Upper lobe of left lung (tissue), 6 donors: ENCODE results near the gene CELSR1. TPM values are rescaled to one million over a fixed set of nuclear protein-coding genes. Genes with fewer than 3 reads are reported as not detected.
A peak's percentile ranks its signal among the peaks of the same experiment; 100 is the strongest.

Experiments
- ATAC-seq, 2 donors: fragments of 200-7000 bp; cut with Tn5 transposase; one replicate each; pipeline ENCODE4 v1.9.1; 2022; ENCODE audit warnings: mild to moderate bottlenecking in 2 of 2, moderate library complexity in 2 of 2; ENCODE audit not compliant: low FRiP score in 2 of 2
- DNase-seq, 2 donors: peaks; one replicate each; pipeline ENCODE4 v3.0.0-alpha.2; 2019 to 2020
- H3K27ac ChIP-seq, 4 donors: fragments of 200-600 bp; sonication (generic); one replicate each; pipeline ENCODE4 v1.5.1; 2016 to 2019
- H3K27me3 ChIP-seq, 4 donors: fragments of 200-600 bp; sonication (generic); one replicate each; pipeline ENCODE4 v1.5.1; 2017 to 2019
- H3K36me3 ChIP-seq, 4 donors: fragments of 200-600 bp; sonication (generic); one replicate each; pipeline ENCODE4 v1.5.1; 2016 to 2019
- H3K4me1 ChIP-seq, 4 donors: fragments of 200-600 bp; sonication (generic); one replicate each; pipeline ENCODE4 v1.5.1; 2018 to 2019
- H3K4me3 ChIP-seq, 4 donors: fragments of 200-600 bp; sonication (generic); one replicate each; pipeline ENCODE4 v1.5.1; 2017 to 2019; ENCODE audit warnings: mild to moderate bottlenecking in 2 of 4, moderate library complexity in 1 of 4
- H3K9me3 ChIP-seq, 4 donors: fragments of 200-600 bp; sonication (generic); one replicate each; pipeline ENCODE4 v1.5.1; 2018 to 2019
- EP300 ChIP-seq, 4 donors: sonication (generic); formaldehyde crosslinking; IDR thresholded peaks; one replicate each; pipeline ENCODE4 v1.5.1; 2017; ENCODE audit warnings: antibody characterized with exemption in 4 of 4, control low read depth in 2 of 4
- POLR2A ChIP-seq, 4 donors: fragments of 450-650 bp; IDR thresholded peaks; one replicate each; pipeline ENCODE4 v1.5.1; 2016 to 2017; ENCODE audit warnings: antibody characterized with exemption in 4 of 4, mild to moderate bottlenecking in 2 of 4
- POLR2AphosphoS5 ChIP-seq, 2 donors: sonication (generic); formaldehyde crosslinking; IDR thresholded peaks; one replicate each; pipeline ENCODE4 v1.5.1; 2017; ENCODE audit warnings: antibody characterized with exemption in 2 of 2
- WGBS, 2 donors: methylation state at CpG; one replicate each; pipeline ENCODE4 v1.1.5; 2017 to 2018; 5-methylcytosine and 5-hydroxymethylcytosine counted together
- total RNA-seq, 6 donors: library from RNA; depleted of rRNA in 4 of 6; stranded (reverse); fragments of >200 nt in 4 of 6; gene quantifications; one replicate each; pipeline versions ENCODE4 v1.1.0 to v1.2.1, GENCODE V29; 2016 to 2021
- TF ChIP-seq, protein P1 (sequence below), 6 experiments: fragments of 450-650 bp in 4 of 6; fragments of 200-600 bp in 2 of 6; sonication (generic) in 2 of 6; IDR thresholded peaks; one replicate each; pipeline ENCODE4 v1.5.1; 2016 to 2019; ENCODE audit warnings: antibody characterized with exemption in 6 of 6
- donor health status: DM: no; HTN: no; CAD: no; lungs with moderate emphysema.
- donor health status: DM: no; HTN: yes; CAD: no; lungs with severe emphysema.

The CELSR1 gene
- total RNA-seq, 6 donors from 2014 or later = 45.1 to 145 (median 80.1) TPM

DNA sequence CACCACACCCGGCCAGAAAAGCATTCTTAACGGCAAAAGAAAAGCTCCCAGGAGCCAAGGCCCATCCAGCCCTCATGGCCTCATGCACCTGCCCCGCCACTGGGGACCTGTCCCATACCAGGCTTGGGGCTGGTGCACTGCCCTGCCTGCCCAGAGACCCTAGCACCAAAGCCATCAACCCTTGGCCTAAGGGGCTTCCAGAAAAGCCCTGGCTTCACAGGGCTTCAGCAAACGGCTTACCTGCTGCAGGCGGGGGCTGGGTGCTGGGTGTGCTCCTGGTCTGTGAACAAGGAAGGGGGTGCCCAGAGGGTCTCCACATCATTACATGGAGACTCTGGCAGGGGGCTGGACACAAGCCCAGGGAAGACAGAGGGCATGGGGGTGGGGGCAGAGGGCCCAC lies 89.5 kb downstream of the CELSR1 start:
- peaks cover 8 to 77% (median 43%) of the 10 kb centered on the region in 4 donors for H3K4me1 ChIP-seq
- peak overlapping the region; percentile 57 to 83 (median 68) for H3K27ac ChIP-seq

DNA sequence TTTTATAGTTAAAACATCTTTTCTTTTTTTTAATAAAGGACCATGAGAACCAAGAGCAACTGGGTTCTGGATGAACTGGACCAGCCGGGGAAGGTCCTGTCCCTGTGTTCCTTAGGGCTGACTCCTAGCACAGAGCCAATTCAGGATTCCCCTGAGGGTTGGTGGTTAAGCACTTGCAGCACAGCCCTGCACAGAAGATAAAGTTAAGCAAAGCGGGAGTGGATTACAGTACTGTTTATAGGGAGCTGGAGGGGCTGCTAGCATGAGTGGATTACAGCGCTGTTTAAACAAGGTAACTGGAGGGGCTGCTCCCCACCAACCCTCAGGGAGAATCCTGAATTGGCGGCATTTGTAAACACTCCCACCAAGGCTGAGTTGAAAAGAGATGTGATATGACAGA lies 90.6 kb downstream of the CELSR1 start:
- H3K27ac ChIP-seq = peak overlapping the region in 3 of 4 donors; percentile 17 to 83 (median 49)
- no peak overlapping the region for H3K4me3 ChIP-seq
- H3K9me3 ChIP-seq = no peaks in the 10 kb centered on the region
- H3K27me3 ChIP-seq = no peaks in the 10 kb centered on the region
- H3K36me3 ChIP-seq = no peaks in the 10 kb centered on the region
- ATAC-seq (no peak), DNase-seq (no peak)
- TF ChIP-seq, protein P1, sequence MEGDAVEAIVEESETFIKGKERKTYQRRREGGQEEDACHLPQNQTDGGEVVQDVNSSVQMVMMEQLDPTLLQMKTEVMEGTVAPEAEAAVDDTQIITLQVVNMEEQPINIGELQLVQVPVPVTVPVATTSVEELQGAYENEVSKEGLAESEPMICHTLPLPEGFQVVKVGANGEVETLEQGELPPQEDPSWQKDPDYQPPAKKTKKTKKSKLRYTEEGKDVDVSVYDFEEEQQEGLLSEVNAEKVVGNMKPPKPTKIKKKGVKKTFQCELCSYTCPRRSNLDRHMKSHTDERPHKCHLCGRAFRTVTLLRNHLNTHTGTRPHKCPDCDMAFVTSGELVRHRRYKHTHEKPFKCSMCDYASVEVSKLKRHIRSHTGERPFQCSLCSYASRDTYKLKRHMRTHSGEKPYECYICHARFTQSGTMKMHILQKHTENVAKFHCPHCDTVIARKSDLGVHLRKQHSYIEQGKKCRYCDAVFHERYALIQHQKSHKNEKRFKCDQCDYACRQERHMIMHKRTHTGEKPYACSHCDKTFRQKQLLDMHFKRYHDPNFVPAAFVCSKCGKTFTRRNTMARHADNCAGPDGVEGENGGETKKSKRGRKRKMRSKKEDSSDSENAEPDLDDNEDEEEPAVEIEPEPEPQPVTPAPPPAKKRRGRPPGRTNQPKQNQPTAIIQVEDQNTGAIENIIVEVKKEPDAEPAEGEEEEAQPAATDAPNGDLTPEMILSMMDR (IDR thresholded peaks at IDR 0.05) = no peak
- TF ChIP-seq EP300 (IDR thresholded peaks at IDR 0.05) (no peak), POLR2AphosphoS5 (IDR thresholded peaks at IDR 0.05) (no peak), POLR2A (IDR thresholded peaks at IDR 0.05) (no peak)
- 47 to 50% methylated on average over 4 of the region's 4 CpGs for whole genome bisulfite sequencing, 2 donors
- peaks cover 8 to 71% (median 36%) of the 10 kb centered on the region in 4 donors for H3K4me1 ChIP-seq

More for the DNA sequence above, 89.5 kb downstream of the CELSR1 start:
- H3K36me3 ChIP-seq = no peaks in the 10 kb centered on the region
- H3K9me3 ChIP-seq = no peaks in the 10 kb centered on the region
- H3K27me3 ChIP-seq = no peaks in the 10 kb centered on the region
- ATAC-seq = no peak
- DNase-seq = peak in 1 of 2 donors; percentile 43
- 74 to 81% methylated on average over 4 of the region's 5 CpGs for WGBS, 2 donors
- H3K4me3 ChIP-seq = no peak overlapping the region
- TF ChIP-seq POLR2AphosphoS5 (IDR thresholded peaks at IDR 0.05) = no peak
- TF ChIP-seq, protein P1 (IDR thresholded peaks at IDR 0.05) = no peak
- TF ChIP-seq POLR2A (IDR thresholded peaks at IDR 0.05) = no peak
- no peak for TF ChIP-seq EP300 (IDR thresholded peaks at IDR 0.05)

DNA sequence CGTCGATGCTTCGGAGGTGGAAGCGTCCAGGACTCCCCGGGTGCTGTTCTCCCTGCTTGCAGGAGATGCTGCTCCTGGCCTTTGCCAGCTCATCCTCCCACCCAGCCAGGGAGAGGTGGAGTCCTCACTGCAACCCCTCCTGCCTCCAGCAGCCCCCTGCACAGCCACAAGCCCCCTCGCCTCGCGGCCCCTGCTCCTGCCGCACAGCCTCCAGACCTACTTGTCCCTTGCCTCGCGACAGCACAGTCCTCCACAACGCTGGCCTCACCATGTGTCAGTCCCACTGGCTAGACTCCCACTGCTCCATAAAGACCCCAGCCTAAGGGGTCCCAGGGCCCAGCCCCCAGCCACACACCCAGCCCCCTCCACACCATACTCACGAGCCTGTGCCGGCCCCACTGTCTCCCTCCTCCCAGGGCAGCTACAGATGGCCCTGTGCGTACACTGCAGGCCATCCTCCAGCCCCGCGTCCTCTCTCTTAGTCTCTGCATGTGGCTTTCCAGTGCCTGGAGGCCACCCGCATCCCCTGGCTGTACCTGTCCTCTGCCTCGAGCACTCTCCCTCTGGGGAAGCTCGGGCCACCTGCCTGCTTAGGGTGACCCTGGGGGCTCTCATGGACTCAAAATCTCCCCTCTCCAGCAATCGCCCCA lies 91.5 kb downstream of the CELSR1 start:
- no peaks in the 10 kb centered on the region for H3K36me3 ChIP-seq
- H3K27ac ChIP-seq = peak overlapping the region in 3 of 4 donors; percentile 17 to 81 (median 54)
- no peaks in the 10 kb centered on the region for H3K27me3 ChIP-seq
- H3K9me3 ChIP-seq = no peaks in the 10 kb centered on the region
- H3K4me3 ChIP-seq = no peak overlapping the region
- 80 to 86% methylated on average over 16 to 21 of the region's 21 CpGs for WGBS, 2 donors
- ATAC-seq (no peak), DNase-seq (peak in 1 of 2 donors; percentile 77)
- TF ChIP-seq EP300 (IDR thresholded peaks at IDR 0.05) (no peak), POLR2A (IDR thresholded peaks at IDR 0.05) (no peak)
- H3K4me1 ChIP-seq = peaks cover 5 to 62% (median 31%) of the 10 kb centered on the region in 4 donors

DNA sequence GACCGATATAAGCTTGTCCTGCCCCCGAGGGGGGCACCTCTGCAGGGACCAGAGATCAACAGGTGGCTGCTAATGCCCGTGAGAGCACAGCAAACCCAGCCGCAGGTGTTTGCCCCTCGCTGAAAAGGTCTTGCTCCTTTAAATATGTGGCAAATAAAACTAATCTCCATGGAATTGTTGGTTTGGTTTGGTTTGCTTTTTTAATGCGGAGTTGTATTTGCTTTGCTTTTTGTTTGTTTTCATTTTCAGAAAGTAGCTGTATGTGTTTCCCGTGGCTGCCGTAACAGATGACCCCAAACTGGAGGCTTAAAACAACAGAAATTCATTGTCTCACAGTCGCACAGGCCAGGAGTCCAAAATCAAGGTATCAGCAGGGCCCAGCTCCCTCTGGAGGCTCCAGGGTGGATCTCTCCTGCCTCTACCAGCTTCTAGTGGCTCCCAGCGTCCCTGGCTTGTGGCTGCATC lies 93.0 kb downstream of the CELSR1 start:
- Histone ChIP-seq H3K4me3 (no peak overlapping the region), H3K27me3 (no peaks in the 10 kb centered on the region), H3K9me3 (no peaks in the 10 kb centered on the region), H3K4me1 (peaks cover 0 to 52% (median 27%) of the 10 kb centered on the region in 4 donors), H3K27ac (peak overlapping the region; percentile 78 to 87 (median 80)), H3K36me3 (no peaks in the 10 kb centered on the region)
- no peak for ATAC-seq
- peak in 1 of 2 donors; percentile 43 for DNase-seq
- TF ChIP-seq, protein P1 (IDR thresholded peaks at IDR 0.05) = no peak
- TF ChIP-seq POLR2A (IDR thresholded peaks at IDR 0.05) (no peak), EP300 (IDR thresholded peaks at IDR 0.05) (no peak), POLR2AphosphoS5 (IDR thresholded peaks at IDR 0.05) (no peak)
- WGBS, 2 donors = 57 to 58% methylated on average over 10 of the region's 10 CpGs

DNA sequence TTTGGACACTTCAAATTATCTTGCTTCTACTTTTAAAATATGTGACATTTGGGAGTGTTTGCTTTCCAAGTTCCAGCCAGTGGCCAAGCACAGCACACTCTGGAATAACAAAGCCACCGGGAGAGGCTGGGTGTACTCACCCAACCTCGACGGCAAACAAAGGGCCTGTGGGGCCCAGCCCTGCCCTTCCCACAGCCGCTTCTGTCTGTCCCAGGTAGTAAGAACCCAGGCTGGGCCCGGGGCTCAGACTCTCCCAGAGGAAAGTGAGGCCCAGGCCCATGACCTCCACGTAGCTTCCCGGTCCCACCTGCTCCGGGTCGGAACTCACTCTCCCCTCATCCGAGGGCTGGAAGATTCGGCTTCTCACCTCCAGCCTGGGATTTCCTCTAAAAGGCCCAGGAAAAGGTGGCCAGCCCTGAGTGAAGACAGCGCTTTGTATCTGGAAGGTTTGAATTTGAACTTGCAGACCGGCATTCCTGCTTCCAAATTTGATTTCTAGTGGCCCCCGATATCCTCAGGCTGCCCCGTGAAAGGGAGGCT lies 93.5 kb downstream of the CELSR1 start:
- ATAC-seq (peak; percentile 34 to 81), DNase-seq (peak; percentile 71 to 73)
- 52 to 71% methylated on average over 9 to 15 of the region's 15 CpGs for WGBS, 2 donors
- no peaks in the 10 kb centered on the region for H3K27me3 ChIP-seq
- H3K36me3 ChIP-seq = no peaks in the 10 kb centered on the region
- no peaks in the 10 kb centered on the region for H3K9me3 ChIP-seq
- no peak for TF ChIP-seq EP300 (IDR thresholded peaks at IDR 0.05)
- peak in 1 of 4 donors; percentile 44 for TF ChIP-seq POLR2A (IDR thresholded peaks at IDR 0.05)
- H3K27ac ChIP-seq = peak overlapping the region; percentile 78 to 87 (median 80)
- H3K4me3 ChIP-seq = peak overlapping the region in 1 of 4 donors; percentile 6
- H3K4me1 ChIP-seq = peaks cover 0 to 51% (median 28%) of the 10 kb centered on the region in 4 donors
